Smooth muscle cell (in vitro differentiated cells): Measurements from ENCODE around the gene ARHGAP35. TPM values are rescaled to one million over a fixed set of nuclear protein-coding genes. Genes with fewer than 3 reads are reported as not detected.

Experiments used
- DNase-seq: peaks from one replicate; lab custom pipeline; 2025; ENCODE audit not compliant: unreplicated experiment; lab: John Stamatoyannopoulos, UW
- H2AFZ ChIP-seq: fragments of 200-600 bp; sonication (generic); 2 replicates; pipeline ENCODE4 v1.6.0; 2016; ENCODE audit warnings: antibody characterized with exemption, low read depth, mild to moderate bottlenecking
- H3F3A ChIP-seq: fragments of 200-600 bp; sonication (generic); 2 replicates; pipeline ENCODE4 v1.6.0; 2017; ENCODE audit warnings: antibody characterized with exemption, low read depth
- H3K27ac ChIP-seq: fragments of 200-600 bp; sonication (generic); 2 replicates; pipeline ENCODE4 v1.5.1; 2016; ENCODE audit warnings: low read depth, mild to moderate bottlenecking
- H3K27me3 ChIP-seq: fragments of 200-600 bp; sonication (generic); 2 replicates; pipeline ENCODE4 v1.6.1; 2016; ENCODE audit warnings: low read depth, mild to moderate bottlenecking
- H3K36me3 ChIP-seq: fragments of 200-600 bp; sonication (generic); 2 replicates; pipeline ENCODE4 v1.5.1; 2016; ENCODE audit warnings: low read depth
- H3K4me1 ChIP-seq: fragments of 200-600 bp; sonication (generic); 2 replicates; pipeline ENCODE4 v1.5.1; 2016; ENCODE audit warnings: low read depth
- H3K4me2 ChIP-seq: fragments of 200-600 bp; sonication (generic); 2 replicates; pipeline ENCODE4 v1.6.0; 2016; ENCODE audit warnings: mild to moderate bottlenecking
- H3K4me3 ChIP-seq: fragments of 200-600 bp; sonication (generic); 2 replicates; pipeline ENCODE4 v1.5.1; 2016; ENCODE audit warnings: mild to moderate bottlenecking
- H3K79me2 ChIP-seq: fragments of 200-600 bp; sonication (generic); 2 replicates; pipeline ENCODE4 v1.6.0; 2016; ENCODE audit warnings: low read depth, mild to moderate bottlenecking
- H3K9ac ChIP-seq: fragments of 200-600 bp; sonication (generic); 2 replicates; pipeline ENCODE4 v1.6.0; 2016; ENCODE audit warnings: low read depth
- H3K9me3 ChIP-seq: fragments of 200-600 bp; sonication (generic); replicated peaks from 2 replicates; pipeline ENCODE4 v1.5.1; 2016; ENCODE audit warnings: low read depth
- H4K20me1 ChIP-seq: fragments of 200-600 bp; sonication (generic); 2 replicates; pipeline ENCODE4 v1.6.0; 2016; ENCODE audit warnings: low read depth
- WGBS: methylation state at CpG from one replicate; pipeline ENCODE4 v1.1.7; 2016; ENCODE audit warnings: low lambda C conversion rate; 5-methylcytosine and 5-hydroxymethylcytosine counted together
- polyA plus RNA-seq: library from polyadenylated mRNA; unstranded; fragments of >200 nt; fragmentation: Nextera tagmentation; extraction: Ambion mirVana; gene quantifications from 2 replicates; pipeline ENCODE4 v1.2.1, GENCODE V29; 2016
- total RNA-seq: library from RNA; depleted of rRNA; stranded (reverse); fragments of >200 nt; gene quantifications from 2 replicates; pipeline ENCODE4 v1.2.3, GENCODE V29; 2014
- TF ChIP-seq, protein P1 (sequence below): fragments of 200-600 bp; sonication (generic); IDR thresholded peaks from 2 replicates; pipeline ENCODE4 v1.5.1; 2017; ENCODE audit warnings: borderline replicate concordance, mild to moderate bottlenecking, antibody characterized with exemption; ENCODE audit not compliant: insufficient read depth, poor library complexity, severe bottlenecking

ARHGAP35 gene
- total and polyA plus RNA-seq, 2 experiments from 2014 or later = 6.9 to 19.8 TPM

DNA sequence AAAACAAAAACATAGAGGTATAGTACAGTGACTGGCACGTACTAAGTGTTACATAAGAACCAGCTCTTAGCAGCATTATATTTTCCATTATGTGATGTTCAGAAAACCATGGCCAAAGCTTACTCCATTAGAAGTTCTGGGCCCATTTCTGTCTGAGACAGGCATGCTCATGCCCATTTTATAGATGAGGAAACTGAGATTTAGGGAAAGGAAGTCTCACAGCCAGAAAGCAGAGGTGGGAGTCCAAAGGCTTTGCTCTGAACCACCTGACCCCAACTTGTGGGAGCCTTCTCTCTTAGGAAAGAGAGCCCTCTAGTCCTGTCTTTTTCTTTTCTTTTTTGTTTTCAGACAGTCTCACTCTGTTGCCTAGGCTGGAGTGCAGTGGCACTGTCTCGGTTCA lies 12.4 kb upstream of the ARHGAP35 start:
- H3K79me2 ChIP-seq = peaks cover 26% of the 10 kb centered on the region
- H3F3A ChIP-seq = peaks cover 23% of the 10 kb centered on the region
- H3K27ac ChIP-seq = peak overlapping the region; percentile 80
- TF ChIP-seq, protein P1, sequence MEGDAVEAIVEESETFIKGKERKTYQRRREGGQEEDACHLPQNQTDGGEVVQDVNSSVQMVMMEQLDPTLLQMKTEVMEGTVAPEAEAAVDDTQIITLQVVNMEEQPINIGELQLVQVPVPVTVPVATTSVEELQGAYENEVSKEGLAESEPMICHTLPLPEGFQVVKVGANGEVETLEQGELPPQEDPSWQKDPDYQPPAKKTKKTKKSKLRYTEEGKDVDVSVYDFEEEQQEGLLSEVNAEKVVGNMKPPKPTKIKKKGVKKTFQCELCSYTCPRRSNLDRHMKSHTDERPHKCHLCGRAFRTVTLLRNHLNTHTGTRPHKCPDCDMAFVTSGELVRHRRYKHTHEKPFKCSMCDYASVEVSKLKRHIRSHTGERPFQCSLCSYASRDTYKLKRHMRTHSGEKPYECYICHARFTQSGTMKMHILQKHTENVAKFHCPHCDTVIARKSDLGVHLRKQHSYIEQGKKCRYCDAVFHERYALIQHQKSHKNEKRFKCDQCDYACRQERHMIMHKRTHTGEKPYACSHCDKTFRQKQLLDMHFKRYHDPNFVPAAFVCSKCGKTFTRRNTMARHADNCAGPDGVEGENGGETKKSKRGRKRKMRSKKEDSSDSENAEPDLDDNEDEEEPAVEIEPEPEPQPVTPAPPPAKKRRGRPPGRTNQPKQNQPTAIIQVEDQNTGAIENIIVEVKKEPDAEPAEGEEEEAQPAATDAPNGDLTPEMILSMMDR = no peak
- no peaks in the 10 kb centered on the region for H3K27me3 ChIP-seq
- 89% methylated on average over 2 of the region's 2 CpGs for WGBS
- H2AFZ ChIP-seq = no peak overlapping the region
- H3K9ac ChIP-seq = no peak overlapping the region
- H3K4me3 ChIP-seq = no peak overlapping the region
- H3K36me3 ChIP-seq = no peaks in the 10 kb centered on the region
- peak overlapping the region; percentile 21 for H3K4me2 ChIP-seq
- H3K9me3 ChIP-seq = no peaks in the 10 kb centered on the region
- peaks cover 41% of the 10 kb centered on the region for H4K20me1 ChIP-seq
- no peak for DNase-seq
- H3K4me1 ChIP-seq = peaks cover 8% of the 10 kb centered on the region

DNA sequence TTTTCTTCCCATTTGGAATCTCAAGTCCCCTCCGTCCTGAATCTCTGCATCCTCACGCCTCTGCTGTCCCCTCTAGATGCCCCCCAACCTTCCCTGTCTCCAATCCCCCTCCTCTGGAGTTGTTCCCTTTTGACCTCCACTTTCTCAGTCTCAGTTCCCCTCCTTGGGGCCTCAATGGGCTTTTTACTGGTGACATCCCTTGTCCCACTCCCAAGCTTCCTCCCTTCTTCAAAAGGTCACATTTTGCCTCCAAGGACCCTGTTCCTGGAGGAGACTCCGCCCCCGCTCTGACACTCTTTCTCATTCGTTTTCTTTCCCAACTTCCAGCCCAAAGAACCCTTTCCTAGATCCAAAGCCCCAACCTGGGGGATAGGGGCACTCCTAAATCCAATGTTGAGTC lies 11.2 kb upstream of the ARHGAP35 start:
- Histone ChIP-seq H3K4me1 (peaks cover 8% of the 10 kb centered on the region), H3K4me2 (peak overlapping the region; percentile 95), H3F3A (peaks cover 23% of the 10 kb centered on the region), H3K36me3 (no peaks in the 10 kb centered on the region), H4K20me1 (peaks cover 29% of the 10 kb centered on the region), H3K27ac (peak overlapping the region; percentile 80), H3K9ac (peak overlapping the region; percentile 83), H3K4me3 (peak overlapping the region; percentile 75), H3K9me3 (no peaks in the 10 kb centered on the region), H2AFZ (no peak overlapping the region), H3K27me3 (no peaks in the 10 kb centered on the region), H3K79me2 (peaks cover 25% of the 10 kb centered on the region)
- no peak for DNase-seq
- 25% methylated on average over 5 of the region's 5 CpGs for WGBS
- TF ChIP-seq, protein P1 = no peak

DNA sequence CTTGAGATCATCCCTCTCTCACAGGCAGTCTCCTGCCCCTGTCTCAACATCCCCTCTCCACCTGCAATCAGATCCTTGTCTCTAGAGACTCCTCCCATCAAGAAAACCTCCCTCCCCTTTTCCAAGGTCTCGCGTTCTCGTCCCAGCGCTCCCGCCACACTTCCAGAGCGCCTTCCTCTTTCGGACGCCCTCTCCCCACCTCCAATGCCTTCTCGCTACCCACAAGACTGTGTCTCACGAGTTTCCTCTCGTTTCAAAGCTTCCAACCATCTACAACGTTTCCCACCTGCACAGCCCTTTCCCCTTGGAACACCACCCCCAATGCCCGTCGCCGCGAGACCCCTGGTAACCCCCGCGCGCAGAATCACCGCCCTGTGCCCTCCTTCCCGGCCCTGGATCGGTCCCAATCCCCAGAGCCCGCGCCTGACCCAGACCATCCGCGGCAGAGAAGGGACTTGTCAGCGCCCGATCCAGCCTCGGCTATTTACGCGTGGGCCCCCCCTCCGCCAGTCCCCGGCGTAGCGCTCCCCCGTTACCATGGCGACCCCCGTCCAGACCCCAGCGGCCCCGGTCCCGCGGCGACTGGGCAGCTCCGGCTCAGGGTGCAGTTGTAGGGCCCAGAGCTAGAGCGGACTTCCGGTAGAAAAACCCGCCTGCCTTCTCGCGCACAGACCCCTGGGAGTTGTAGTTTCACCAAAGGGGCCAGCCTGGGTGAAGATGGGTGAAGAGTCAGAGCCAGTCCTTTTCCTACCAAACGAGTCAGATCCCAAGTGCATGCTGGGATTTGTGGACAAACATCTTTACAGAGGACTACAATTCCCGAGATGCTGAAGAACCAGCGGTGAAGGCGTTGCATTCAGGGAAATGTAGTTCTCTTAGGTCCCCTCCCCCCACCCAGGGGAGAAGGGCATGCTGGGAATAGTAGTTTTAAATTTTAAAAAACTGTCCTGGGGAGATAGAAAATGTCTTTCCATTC lies 10.3 kb upstream of the ARHGAP35 start, which contains the start of gene AP2S1:
Gene AP2S1, minus strand, starts transcription at position 619 of the 976 bp plus-strand sequence. Its CDS starts 80 bp downstream, at position 539.
- Histone ChIP-seq H3K4me1 (peaks cover 8% of the 10 kb centered on the region), H3K36me3 (no peaks in the 10 kb centered on the region), H4K20me1 (peaks cover 29% of the 10 kb centered on the region), H3K27ac (peak within 1 kb of the TSS; percentile 80), H3K27me3 (no peaks in the 10 kb centered on the region), H3K79me2 (peaks cover 20% of the 10 kb centered on the region), H3K9me3 (no peaks in the 10 kb centered on the region), H2AFZ (peak within 1 kb of the TSS; percentile 4), H3F3A (peaks cover 23% of the 10 kb centered on the region), H3K4me3 (peak within 1 kb of the TSS; percentile 75), H3K4me2 (peak within 1 kb of the TSS; percentile 95), H3K9ac (peak within 1 kb of the TSS; percentile 83)
- WGBS = 2% methylated on average over 48 of the region's 53 CpGs
- DNase-seq = peak; percentile 73
- TF ChIP-seq, protein P1 = no peak
